ENCODE results near the gene STXBP3. TPM values are rescaled to one million over a fixed set of nuclear protein-coding genes. Genes with fewer than 3 reads are reported as not detected.
A peak's percentile ranks its signal among the peaks of the same experiment; 100 is the strongest.

Gene STXBP3
- total and polyA plus RNA-seq, 2 experiments from 2014 or later = 25.0 to 77.5 TPM

DNA sequence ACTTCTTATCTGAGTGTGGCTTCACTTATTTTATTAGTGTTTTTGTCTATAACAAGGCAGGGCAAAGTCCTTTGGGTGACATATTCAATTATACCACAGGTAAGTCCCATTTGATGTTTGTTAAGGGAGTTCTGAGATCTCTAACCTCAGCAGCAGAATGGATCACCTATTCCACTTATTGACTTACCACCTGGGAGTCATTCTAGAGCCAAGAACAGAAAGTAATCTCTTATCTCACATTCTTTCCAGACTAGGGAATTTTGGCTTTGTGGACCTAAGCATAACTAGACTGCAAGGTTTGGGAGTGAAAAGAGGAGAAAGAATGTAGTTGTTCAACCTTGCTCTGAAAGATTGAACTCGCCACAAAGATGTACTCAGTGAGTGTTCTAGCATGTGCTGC lies 20.6 kb upstream of the STXBP3 start:
- H2AFZ ChIP-seq = no peak overlapping the region
- H3K4me2 ChIP-seq = no peak overlapping the region
- TF ChIP-seq, protein P1, sequence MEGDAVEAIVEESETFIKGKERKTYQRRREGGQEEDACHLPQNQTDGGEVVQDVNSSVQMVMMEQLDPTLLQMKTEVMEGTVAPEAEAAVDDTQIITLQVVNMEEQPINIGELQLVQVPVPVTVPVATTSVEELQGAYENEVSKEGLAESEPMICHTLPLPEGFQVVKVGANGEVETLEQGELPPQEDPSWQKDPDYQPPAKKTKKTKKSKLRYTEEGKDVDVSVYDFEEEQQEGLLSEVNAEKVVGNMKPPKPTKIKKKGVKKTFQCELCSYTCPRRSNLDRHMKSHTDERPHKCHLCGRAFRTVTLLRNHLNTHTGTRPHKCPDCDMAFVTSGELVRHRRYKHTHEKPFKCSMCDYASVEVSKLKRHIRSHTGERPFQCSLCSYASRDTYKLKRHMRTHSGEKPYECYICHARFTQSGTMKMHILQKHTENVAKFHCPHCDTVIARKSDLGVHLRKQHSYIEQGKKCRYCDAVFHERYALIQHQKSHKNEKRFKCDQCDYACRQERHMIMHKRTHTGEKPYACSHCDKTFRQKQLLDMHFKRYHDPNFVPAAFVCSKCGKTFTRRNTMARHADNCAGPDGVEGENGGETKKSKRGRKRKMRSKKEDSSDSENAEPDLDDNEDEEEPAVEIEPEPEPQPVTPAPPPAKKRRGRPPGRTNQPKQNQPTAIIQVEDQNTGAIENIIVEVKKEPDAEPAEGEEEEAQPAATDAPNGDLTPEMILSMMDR (IDR thresholded peaks at IDR 0.05; ENCODE audit: poor library complexity) = no peak
- TF ChIP-seq EZH2 (IDR thresholded peaks at IDR 0.05; ENCODE audit: borderline replicate concordance) = no peak
- TF ChIP-seq EZH2phosphoT487 (IDR thresholded peaks at IDR 0.05; ENCODE audit: low read depth, severe bottlenecking, unreplicated experiment) = no peak
- peak; percentile 25 for DNase-seq (ENCODE audit: low spot score)
- no peaks in the 10 kb centered on the region for H4K20me1 ChIP-seq (ENCODE audit: insufficient read depth, poor library complexity, severe bottlenecking)
- no peak overlapping the region for H3K4me3 ChIP-seq
- no peaks in the 10 kb centered on the region for H3K79me2 ChIP-seq
- no peaks in the 10 kb centered on the region for H3K9me2 ChIP-seq (replicated peaks; ENCODE audit: insufficient read depth)
- H3K27me3 ChIP-seq = no peaks in the 10 kb centered on the region
- H3K4me1 ChIP-seq (ENCODE audit: insufficient read depth) = peaks cover 4% of the 10 kb centered on the region
- no peaks in the 10 kb centered on the region for H3K36me3 ChIP-seq (replicated peaks; ENCODE audit: insufficient read depth, low read depth)
- H3K27ac ChIP-seq = peak overlapping the region; percentile 76
- 88% methylated on average over 1 of the region's 1 CpG for WGBS (ENCODE audit: low lambda C conversion rate, missing lambda C conversion rate)
- no peaks in the 10 kb centered on the region for H3K9me3 ChIP-seq (ENCODE audit: low read depth)

DNA sequence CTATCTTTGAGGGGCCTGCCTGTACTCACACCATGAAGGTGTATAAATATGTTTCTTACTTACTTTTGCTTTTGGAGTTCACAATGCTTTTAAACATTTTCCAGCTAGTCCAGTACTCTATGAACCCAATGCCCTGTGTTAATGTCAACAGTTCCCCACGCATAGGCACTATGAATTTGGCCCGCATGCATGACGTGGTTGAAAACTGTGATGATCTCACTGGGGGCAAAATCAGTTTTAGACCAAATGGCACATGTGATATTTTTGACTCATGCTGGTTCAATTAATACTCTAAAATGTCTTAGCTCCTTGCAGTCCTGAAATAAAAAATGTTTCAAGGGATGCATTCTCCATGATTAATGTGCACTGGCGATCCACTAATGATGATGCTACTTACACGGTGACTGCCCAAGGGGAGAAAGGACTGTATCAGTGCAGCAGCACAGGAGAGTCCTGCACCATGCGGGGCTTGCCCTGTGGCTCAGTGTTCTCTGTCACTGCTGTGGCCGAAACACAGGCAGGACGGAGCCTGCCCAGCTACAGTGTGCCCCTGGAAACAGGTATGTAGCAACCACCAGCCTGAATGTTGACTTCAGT lies 18.0 kb upstream of the STXBP3 start:
- H3K27ac ChIP-seq = no peak overlapping the region
- no peak overlapping the region for H3K4me3 ChIP-seq
- no peaks in the 10 kb centered on the region for H4K20me1 ChIP-seq (ENCODE audit: insufficient read depth, poor library complexity, severe bottlenecking)
- H3K4me1 ChIP-seq (ENCODE audit: insufficient read depth) = peaks cover 4% of the 10 kb centered on the region
- no peaks in the 10 kb centered on the region for H3K9me2 ChIP-seq (replicated peaks; ENCODE audit: insufficient read depth)
- no peak overlapping the region for H3K4me2 ChIP-seq
- WGBS (ENCODE audit: low lambda C conversion rate, missing lambda C conversion rate) = 90% methylated on average over 8 of the region's 8 CpGs
- TF ChIP-seq EZH2 (IDR thresholded peaks at IDR 0.05; ENCODE audit: borderline replicate concordance) = no peak
- TF ChIP-seq EZH2phosphoT487 (IDR thresholded peaks at IDR 0.05; ENCODE audit: low read depth, severe bottlenecking, unreplicated experiment) = no peak
- TF ChIP-seq, protein P1 (IDR thresholded peaks at IDR 0.05; ENCODE audit: poor library complexity) = no peak
- DNase-seq (ENCODE audit: low spot score) = no peak
- H3K36me3 ChIP-seq (replicated peaks; ENCODE audit: insufficient read depth, low read depth) = no peaks in the 10 kb centered on the region
- no peak overlapping the region for H2AFZ ChIP-seq
- no peaks in the 10 kb centered on the region for H3K79me2 ChIP-seq
- H3K27me3 ChIP-seq = no peaks in the 10 kb centered on the region
- H3K9me3 ChIP-seq (ENCODE audit: low read depth) = no peaks in the 10 kb centered on the region

DNA sequence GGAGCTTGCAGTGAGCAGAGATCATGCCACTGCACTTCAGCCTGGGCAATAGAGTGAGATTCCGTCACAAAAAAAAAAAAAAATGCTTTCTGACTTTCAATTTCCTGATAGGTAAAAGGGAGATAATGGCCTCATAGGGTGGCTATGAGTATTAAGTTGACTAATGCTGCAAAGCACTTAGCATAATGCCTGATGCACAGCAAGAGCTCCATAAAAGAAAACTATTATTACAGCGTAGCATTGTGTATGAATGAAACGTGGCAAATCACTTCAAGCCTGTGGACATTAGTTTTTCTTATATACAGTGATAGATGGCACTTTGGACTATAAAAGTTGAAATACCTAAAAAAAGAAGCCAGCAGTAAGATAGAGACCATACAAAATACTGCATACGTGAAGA lies 17.0 kb upstream of the STXBP3 start:
- H3K27me3 ChIP-seq = no peaks in the 10 kb centered on the region
- no peaks in the 10 kb centered on the region for H3K9me2 ChIP-seq (replicated peaks; ENCODE audit: insufficient read depth)
- H3K36me3 ChIP-seq (replicated peaks; ENCODE audit: insufficient read depth, low read depth) = no peaks in the 10 kb centered on the region
- no peak for TF ChIP-seq EZH2 (IDR thresholded peaks at IDR 0.05; ENCODE audit: borderline replicate concordance)
- no peak for TF ChIP-seq EZH2phosphoT487 (IDR thresholded peaks at IDR 0.05; ENCODE audit: low read depth, severe bottlenecking, unreplicated experiment)
- TF ChIP-seq, protein P1 (IDR thresholded peaks at IDR 0.05; ENCODE audit: poor library complexity) = no peak
- no peaks in the 10 kb centered on the region for H3K9me3 ChIP-seq (ENCODE audit: low read depth)
- no peak overlapping the region for H3K4me3 ChIP-seq
- peaks cover 4% of the 10 kb centered on the region for H3K4me1 ChIP-seq (ENCODE audit: insufficient read depth)
- H2AFZ ChIP-seq = no peak overlapping the region
- 95% methylated on average over 4 of the region's 4 CpGs for WGBS (ENCODE audit: low lambda C conversion rate, missing lambda C conversion rate)
- no peak overlapping the region for H3K27ac ChIP-seq
- no peaks in the 10 kb centered on the region for H3K79me2 ChIP-seq
- H4K20me1 ChIP-seq (ENCODE audit: insufficient read depth, poor library complexity, severe bottlenecking) = no peaks in the 10 kb centered on the region
- no peak overlapping the region for H3K4me2 ChIP-seq
- DNase-seq (ENCODE audit: low spot score) = no peak

Measured in hepatocyte (in vitro differentiated cells).